Fibroblast of villous mesenchyme (primary cell): ENCODE data around the gene SPON1. TPM values are rescaled to one million over a fixed set of nuclear protein-coding genes. Genes with fewer than 3 reads are reported as not detected.

ENCODE experiments used
- DNase-seq: peaks from one replicate; pipeline ENCODE4 v3.0.0-alpha.2; 2010; ENCODE audit warnings: low read depth
- H3K4me3 ChIP-seq: 2 replicates; pipeline ENCODE4 v1.5.1; 2011; ENCODE audit warnings: low read depth, mild to moderate bottlenecking, low read length
- CTCF ChIP-seq: IDR thresholded peaks from 2 replicates; pipeline ENCODE4 v1.5.1; 2012; ENCODE audit warnings: low read depth, mild to moderate bottlenecking, low read length; ENCODE audit not compliant: insufficient read depth
- small RNA-seq: library from RNA; depleted of rRNA; stranded (forward); fragments of <200 nt; gene quantifications from one replicate; pipeline ENCODE3, GENCODE V24; 2012
- total RNA-seq: library from RNA; depleted of rRNA; stranded (reverse); fragments of >200 nt; gene quantifications from 2 replicates; pipeline ENCODE4 v1.2.3, GENCODE V29; 2012

The SPON1 gene
- total RNA-seq, 1 donor: 0.43 TPM

DNA sequence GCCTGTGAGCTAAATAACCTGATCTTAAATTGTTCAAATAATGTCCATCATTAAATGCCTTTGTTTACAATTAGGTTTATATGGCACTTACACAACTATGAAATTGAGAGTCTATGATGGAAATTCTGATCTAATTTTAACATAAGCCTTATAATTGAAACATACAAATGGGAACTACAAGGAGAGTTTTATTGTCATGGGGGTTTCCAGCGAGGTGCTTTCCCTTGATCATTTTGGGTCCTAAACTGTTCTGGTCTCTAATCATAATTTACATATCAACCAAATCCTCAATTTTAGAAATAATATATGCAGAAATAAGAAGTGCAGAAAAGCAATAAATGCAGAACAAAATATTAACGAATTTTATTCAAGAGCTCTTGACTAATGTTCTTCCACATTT, 351.6 kb downstream of the SPON1 start:
- no peak overlapping the region for H3K4me3 ChIP-seq
- no peak for TF ChIP-seq CTCF
- DNase-seq: no peak

DNA sequence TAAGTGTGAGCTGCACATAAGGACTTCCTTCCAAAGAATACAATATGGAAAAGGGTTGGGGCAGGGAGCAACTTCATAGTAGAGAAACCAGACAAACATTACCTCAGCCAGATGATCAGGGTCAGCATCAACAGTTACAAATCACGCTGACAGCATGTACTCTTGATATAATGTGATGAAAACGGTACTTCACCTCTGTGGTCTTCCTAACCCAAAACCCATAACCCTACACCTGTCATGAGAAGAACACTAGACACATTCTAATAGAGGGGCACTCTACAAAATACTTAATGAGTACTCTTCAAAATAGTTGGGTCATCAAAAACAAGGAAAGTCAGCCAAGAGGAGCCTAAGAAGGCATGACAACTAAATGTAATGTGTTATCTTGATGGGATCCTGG, 352.6 kb downstream of the SPON1 start:
- H3K4me3 ChIP-seq: no peak overlapping the region
- DNase-seq: no peak
- TF ChIP-seq CTCF: no peak

Small RNA genes within 50 kb of the gene (small RNA-seq; reads per million reads assigned to genes)
- not detected for gene RNA5SP332
